Measurements from ENCODE around the gene CACNB1. TPM values are rescaled to one million over a fixed set of nuclear protein-coding genes. Genes with fewer than 3 reads are reported as not detected.

CACNB1 gene
- total RNA-seq, 1 experiment from 2014 or later = 20.0 TPM

- H2BK12ac ChIP-seq (ENCODE audit: insufficient read length, low read depth, low read length) = no peak overlapping the region
- WGBS (ENCODE audit: extremely low coverage, insufficient read length, low lambda C conversion rate) = no CpG with 5 or more reads among the region's 68 CpGs
- no peak overlapping the region for H3T11ph ChIP-seq (ENCODE audit: low read length)
Observed at GRCh38 chr17:39224778-39225307, 27.4 kb upstream of the CACNB1 start.

More at GRCh38 chr17:39224778-39225307, 27.4 kb upstream of the CACNB1 start:
- peaks cover 17 to 21% of the 10 kb centered on the region in 2 experiments for H3K4me1 Mint-ChIP-seq
- no peak overlapping the region for H4K91ac ChIP-seq (ENCODE audit: insufficient read length, low read depth, low read length)
- peak overlapping the region; percentile 44 for H3K4me2 ChIP-seq (ENCODE audit: insufficient read depth, insufficient read length, low read length)
- no peak overlapping the region for H2BK120ac ChIP-seq (ENCODE audit: low read depth, low read length, poor library complexity, severe bottlenecking)
- H4K20me1 ChIP-seq (ENCODE audit: control insufficient read depth, insufficient read depth, insufficient read length) = no peaks in the 10 kb centered on the region
- H3K27me3 ChIP-seq (ENCODE audit: insufficient read depth, low read length) = peaks cover 17% of the 10 kb centered on the region; the same call in 1 of the 2 replicates
- no peaks in the 10 kb centered on the region for H3K9me3 Mint-ChIP-seq
- H3K79me2 ChIP-seq (ENCODE audit: insufficient read depth, low read length) = no peaks in the 10 kb centered on the region
- no peak overlapping the region for H2BK20ac ChIP-seq (ENCODE audit: low read depth, low read length, poor library complexity, severe bottlenecking)
- no peak overlapping the region for H3K27ac ChIP-seq (ENCODE audit: insufficient read length, low read depth, low read length)
- H3K4ac ChIP-seq (ENCODE audit: low read depth, low read length) = no peak overlapping the region
- H3K56ac ChIP-seq (ENCODE audit: insufficient read length, low read depth, low read length) = no peak overlapping the region
- no peak overlapping the region for H4K8ac ChIP-seq (replicated peaks; ENCODE audit: insufficient read length, low read depth, low read length)
- H2BK15ac ChIP-seq (ENCODE audit: low read depth, low read length) = no peak overlapping the region
- H3K9me3 ChIP-seq (ENCODE audit: control insufficient read depth, low read depth, low read length) = no peaks in the 10 kb centered on the region
- no peak overlapping the region for H4K5ac ChIP-seq (ENCODE audit: insufficient read length, low read depth, low read length)
- peaks cover 69% of the 10 kb centered on the region for H3K27me3 Mint-ChIP-seq (ENCODE audit: low read depth)
- no peak overlapping the region for H3K18ac ChIP-seq (ENCODE audit: insufficient read length, low read depth, low read length)
- no peak for DNase-seq
- no peak overlapping the region for H2AK5ac ChIP-seq (ENCODE audit: insufficient read length, low read length)
- H3K36me3 Mint-ChIP-seq (ENCODE audit: insufficient read depth in 1 of 3, low read depth in 3 of 3) = no peaks in the 10 kb centered on the region
- no peak overlapping the region for H2BK5ac ChIP-seq (ENCODE audit: insufficient read length, low read length)
- no peak overlapping the region for H3K23ac ChIP-seq (ENCODE audit: insufficient read length, low read depth, low read length)
- H3K79me1 ChIP-seq (ENCODE audit: insufficient read depth, low read depth, low read length, poor library complexity, severe bottlenecking) = no peaks in the 10 kb centered on the region
- no peak overlapping the region for H3K27ac Mint-ChIP-seq
- TF ChIP-seq, protein P1, sequence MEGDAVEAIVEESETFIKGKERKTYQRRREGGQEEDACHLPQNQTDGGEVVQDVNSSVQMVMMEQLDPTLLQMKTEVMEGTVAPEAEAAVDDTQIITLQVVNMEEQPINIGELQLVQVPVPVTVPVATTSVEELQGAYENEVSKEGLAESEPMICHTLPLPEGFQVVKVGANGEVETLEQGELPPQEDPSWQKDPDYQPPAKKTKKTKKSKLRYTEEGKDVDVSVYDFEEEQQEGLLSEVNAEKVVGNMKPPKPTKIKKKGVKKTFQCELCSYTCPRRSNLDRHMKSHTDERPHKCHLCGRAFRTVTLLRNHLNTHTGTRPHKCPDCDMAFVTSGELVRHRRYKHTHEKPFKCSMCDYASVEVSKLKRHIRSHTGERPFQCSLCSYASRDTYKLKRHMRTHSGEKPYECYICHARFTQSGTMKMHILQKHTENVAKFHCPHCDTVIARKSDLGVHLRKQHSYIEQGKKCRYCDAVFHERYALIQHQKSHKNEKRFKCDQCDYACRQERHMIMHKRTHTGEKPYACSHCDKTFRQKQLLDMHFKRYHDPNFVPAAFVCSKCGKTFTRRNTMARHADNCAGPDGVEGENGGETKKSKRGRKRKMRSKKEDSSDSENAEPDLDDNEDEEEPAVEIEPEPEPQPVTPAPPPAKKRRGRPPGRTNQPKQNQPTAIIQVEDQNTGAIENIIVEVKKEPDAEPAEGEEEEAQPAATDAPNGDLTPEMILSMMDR (conservative IDR thresholded peaks at IDR 0.05) = no peak
- H2AFZ ChIP-seq (ENCODE audit: low read length) = no peak overlapping the region
- no peaks in the 10 kb centered on the region for H3K4me1 ChIP-seq (ENCODE audit: insufficient read depth, low read length)
- H3K9ac ChIP-seq (ENCODE audit: extremely low read depth, insufficient read length, low read length) = no peak overlapping the region
- H3K14ac ChIP-seq (ENCODE audit: insufficient read depth, low read length) = no peak overlapping the region; the same call in 1 of the 2 replicates
- H3K23me2 ChIP-seq (ENCODE audit: insufficient read length, low read depth, low read length, poor library complexity, severe bottlenecking) = peaks cover 13% of the 10 kb centered on the region
- H3K4me3 Mint-ChIP-seq = peak overlapping the region; percentile 68 to 93

Measured in H9 (cell line).